PC-9 (cell line): Measurements from ENCODE around the gene SULT2A1. TPM values are rescaled to one million over a fixed set of nuclear protein-coding genes. Genes with fewer than 3 reads are reported as not detected.

Experiments
- BruUV-seq: library from RNA; stranded (reverse); fragments of 400-500 nt; replicated peaks from 2 replicates; lab custom pipeline; 2021; lab: Mats Ljungman, UMichigan
- CTCF ChIA-PET: fragments of 300-600 bp; sonication (Branson Sonifier 250); formaldehyde crosslinking; loops from one replicate; lab custom pipeline; 2022; ENCODE audit warnings: antibody characterized with exemption; lab: Charles Lee
- POLR2A ChIA-PET: fragments of 300-600 bp; sonication (Branson Sonifier 250); formaldehyde crosslinking; loops from one replicate; lab custom pipeline; 2022; ENCODE audit warnings: antibody characterized with exemption; ENCODE audit not compliant: unreplicated experiment; lab: Charles Lee
- DNase-seq, 2 experiments: peaks; one replicate each; pipeline versions ENCODE4 v3.0.0 to v3.0.0-alpha.2; 2015 to 2022; ENCODE audit warnings: mixed read lengths in 1 of 2
- H2AFZ ChIP-seq: fragments of 200-600 bp; sonication (generic); 2 replicates; pipeline ENCODE4 v1.8.1; 2017; ENCODE audit warnings: antibody characterized with exemption
- H3F3A ChIP-seq: fragments of 200-600 bp; sonication (generic); 2 replicates; pipeline ENCODE4 v1.8.1; 2017; ENCODE audit warnings: antibody characterized with exemption, mild to moderate bottlenecking, low read depth; ENCODE audit not compliant: insufficient read depth
- H3K27ac ChIP-seq: fragments of 200-600 bp; sonication (generic); 2 replicates; pipeline ENCODE4 v1.6.1; 2016; ENCODE audit warnings: mixed run types
- H3K27me3 ChIP-seq: fragments of 200-600 bp; sonication (generic); 2 replicates; pipeline ENCODE4 v1.6.1; 2016; ENCODE audit warnings: low read depth, mixed run types; ENCODE audit not compliant: insufficient read depth
- H3K36me3 ChIP-seq: fragments of 200-600 bp; sonication (generic); 2 replicates; pipeline ENCODE4 v1.6.1; 2016; ENCODE audit warnings: low read depth, mixed run types
- H3K4me1 ChIP-seq: fragments of 200-600 bp; sonication (generic); replicated peaks from 2 replicates; pipeline ENCODE4 v1.6.1; 2016; ENCODE audit warnings: mixed run types; ENCODE audit not compliant: insufficient read depth
- H3K4me2 ChIP-seq: fragments of 200-600 bp; sonication (generic); 2 replicates; pipeline ENCODE4 v1.6.1; 2017; ENCODE audit warnings: mixed run types
- H3K4me3 ChIP-seq: fragments of 200-600 bp; sonication (generic); 2 replicates; pipeline ENCODE4 v1.6.1; 2016; ENCODE audit warnings: mixed run types
- H3K79me2 ChIP-seq: fragments of 200-600 bp; sonication (generic); 2 replicates; pipeline ENCODE4 v1.6.1; 2017; ENCODE audit warnings: low read depth, mixed run types
- H3K9me2 ChIP-seq: fragments of 200-600 bp; sonication (generic); 2 replicates; pipeline ENCODE4 v1.8.1; 2017; ENCODE audit warnings: mild to moderate bottlenecking; ENCODE audit not compliant: insufficient read depth
- H3K9me3 ChIP-seq: fragments of 200-600 bp; sonication (generic); 2 replicates; pipeline ENCODE4 v1.8.1; 2016; ENCODE audit warnings: low read depth; ENCODE audit not compliant: insufficient read depth
- H4K20me1 ChIP-seq: fragments of 200-600 bp; sonication (generic); 2 replicates; pipeline ENCODE4 v1.8.1; 2017; ENCODE audit not compliant: insufficient read depth
- CTCF ChIP-seq: fragments of 200-600 bp; sonication (generic); conservative IDR thresholded peaks from 2 replicates; pipeline ENCODE4 v1.6.1; 2017; ENCODE audit warnings: mixed run types, antibody characterized with exemption, mild to moderate bottlenecking, moderate library complexity
- EZH2 ChIP-seq: fragments of 200-600 bp; sonication (generic); IDR thresholded peaks from 2 replicates; pipeline ENCODE4 v1.8.0; 2017; ENCODE audit warnings: antibody characterized with exemption, low read depth
- intact Hi-C: fragments of 100-400 bp; cut with micrococcal nuclease; formaldehyde crosslinking; loops from one replicate; pipeline ENCODE4 v1.10.0; 2022; ENCODE audit not compliant: unreplicated experiment
- total RNA-seq: library from RNA; stranded (reverse); gene quantifications from 2 replicates; pipeline ENCODE4 v1.2.3, GENCODE V29; 2021

Gene SULT2A1
- total RNA-seq, 1 experiment from 2014 or later = not detected

GRCh38 chr19:47839411-47839810, 46.7 kb downstream of the SULT2A1 start:
- CTCF ChIA-PET = no interaction called here
- POLR2A ChIA-PET = no interaction called here

GRCh38 chr19:47836038-47836437, 50.1 kb downstream of the SULT2A1 start:
- POLR2A ChIA-PET = no interaction called here
- intact Hi-C loops = no loop called here
- Histone ChIP-seq H3K79me2 (no peaks in the 10 kb centered on the region), H3K4me3 (no peak overlapping the region), H3K9me3 (peaks cover 11% of the 10 kb centered on the region), H3K4me1 (no peaks in the 10 kb centered on the region), H4K20me1 (no peaks in the 10 kb centered on the region), H3F3A (peaks cover 14% of the 10 kb centered on the region; the same call in 1 of the 2 replicates), H3K27ac (no peak overlapping the region), H2AFZ (no peak overlapping the region), H3K9me2 (no peaks in the 10 kb centered on the region), H3K36me3 (no peaks in the 10 kb centered on the region), H3K27me3 (peaks cover 34% of the 10 kb centered on the region), H3K4me2 (no peak overlapping the region)
- CTCF ChIA-PET = no interaction called here
- no peak for DNase-seq
- no TSS peak for BruUV-seq
- TF ChIP-seq EZH2 = no peak
- TF ChIP-seq CTCF = no peak

More at GRCh38 chr19:47839411-47839810, 46.7 kb downstream of the SULT2A1 start:
- H3K4me1 ChIP-seq = no peaks in the 10 kb centered on the region
- H3K79me2 ChIP-seq = no peaks in the 10 kb centered on the region
- intact Hi-C loops = no loop called here
- no peak for DNase-seq
- no peaks in the 10 kb centered on the region for H3K9me2 ChIP-seq
- no peak overlapping the region for H3K4me2 ChIP-seq
- no peak overlapping the region for H2AFZ ChIP-seq
- H3K36me3 ChIP-seq = no peaks in the 10 kb centered on the region
- no peak overlapping the region for H3K27ac ChIP-seq
- TF ChIP-seq CTCF = no peak
- no peak for TF ChIP-seq EZH2
- H3K27me3 ChIP-seq = peaks cover 49% of the 10 kb centered on the region
- peaks cover 14% of the 10 kb centered on the region; the same call in 1 of the 2 replicates for H3F3A ChIP-seq
- no peak overlapping the region for H3K4me3 ChIP-seq
- no peaks in the 10 kb centered on the region for H4K20me1 ChIP-seq
- no TSS peak for BruUV-seq
- peaks cover 11% of the 10 kb centered on the region for H3K9me3 ChIP-seq

GRCh38 chr19:47832723-47833122, 53.4 kb downstream of the SULT2A1 start:
- no peaks in the 10 kb centered on the region for H3K36me3 ChIP-seq
- H3K27me3 ChIP-seq = peaks cover 34% of the 10 kb centered on the region
- intact Hi-C loops = no loop called here
- no peaks in the 10 kb centered on the region for H3K79me2 ChIP-seq
- no peaks in the 10 kb centered on the region for H3K4me1 ChIP-seq
- no peaks in the 10 kb centered on the region; the same call in 1 of the 2 replicates for H3K9me3 ChIP-seq
- POLR2A ChIA-PET = no interaction called here
- no peak overlapping the region for H2AFZ ChIP-seq
- BruUV-seq = no TSS peak
- CTCF ChIA-PET = no interaction called here
- H3K9me2 ChIP-seq = no peaks in the 10 kb centered on the region
- no peak overlapping the region for H3K4me2 ChIP-seq
- no peak for TF ChIP-seq EZH2
- no peak for TF ChIP-seq CTCF
- H3F3A ChIP-seq = peaks cover 2% of the 10 kb centered on the region; the same call in 1 of the 2 replicates
- H3K4me3 ChIP-seq = no peak overlapping the region
- no peak for DNase-seq
- H3K27ac ChIP-seq = no peak overlapping the region
- no peaks in the 10 kb centered on the region for H4K20me1 ChIP-seq
